Measurements from ENCODE around the gene RAB40B. TPM values are rescaled to one million over a fixed set of nuclear protein-coding genes. Genes with fewer than 3 reads are reported as not detected.
A peak's percentile ranks its signal among the peaks of the same experiment; 100 is the strongest.

The RAB40B gene
- total RNA-seq, 1 experiment from 2014 or later = 22.1 TPM

DNA sequence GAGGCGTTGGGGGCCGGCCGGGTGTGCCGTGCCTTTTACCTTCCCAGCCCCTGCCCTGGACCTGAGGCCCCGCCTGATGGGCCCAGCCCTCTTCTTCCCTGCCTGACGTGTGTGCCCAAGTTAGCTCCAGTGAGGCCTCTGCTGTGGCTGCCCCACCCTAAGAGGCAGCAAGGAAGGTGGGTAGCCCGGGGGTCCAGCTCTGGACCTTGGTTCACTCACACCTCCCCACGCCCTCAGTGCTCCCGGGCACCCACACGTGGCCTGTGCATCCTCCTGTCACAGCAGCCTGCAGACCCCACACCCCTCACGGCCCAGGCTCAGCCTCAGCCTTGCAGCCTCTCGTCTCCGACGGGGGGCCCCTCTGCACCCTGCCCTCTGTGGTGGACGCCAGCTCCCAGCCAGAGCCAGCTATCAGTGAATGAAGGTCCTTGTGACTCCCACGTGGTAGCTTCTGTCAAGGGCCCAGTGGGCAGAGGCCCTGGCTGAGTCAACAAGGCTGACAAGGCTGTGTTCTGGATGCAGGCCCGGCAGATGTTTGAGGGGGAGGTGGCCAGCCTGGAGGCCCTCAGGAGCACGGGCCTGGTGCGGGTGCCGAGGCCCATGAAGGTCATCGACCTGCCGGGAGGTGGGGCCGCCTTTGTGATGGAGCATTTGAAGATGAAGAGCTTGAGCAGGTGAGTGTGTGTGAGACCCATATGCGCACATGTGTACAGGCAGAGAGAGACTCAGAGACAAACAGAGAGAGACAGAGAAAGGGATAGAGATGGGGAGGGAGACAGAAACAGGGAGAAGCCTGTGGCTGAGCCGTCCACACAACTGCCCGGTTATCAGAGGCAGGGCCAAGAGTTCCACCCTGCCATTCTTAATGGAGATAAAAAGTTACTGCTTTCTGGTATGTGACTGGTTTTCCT, 39.7 kb upstream of the RAB40B start (continued):
- TF ChIP-seq, protein P1, sequence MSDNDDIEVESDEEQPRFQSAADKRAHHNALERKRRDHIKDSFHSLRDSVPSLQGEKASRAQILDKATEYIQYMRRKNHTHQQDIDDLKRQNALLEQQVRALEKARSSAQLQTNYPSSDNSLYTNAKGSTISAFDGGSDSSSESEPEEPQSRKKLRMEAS (IDR thresholded peaks at IDR 0.05) = no peak
- TF ChIP-seq FOSL1 (IDR thresholded peaks at IDR 0.05; ENCODE audit: low read depth) = no peak
- no peak for TF ChIP-seq POLR2AphosphoS5 (IDR thresholded peaks at IDR 0.05; ENCODE audit: low read depth, low read length)
- TF ChIP-seq CEBPB (IDR thresholded peaks at IDR 0.05; ENCODE audit: low read depth) = no peak
- no peak for TF ChIP-seq RAD21 (IDR thresholded peaks at IDR 0.05; ENCODE audit: low read depth)
- TF ChIP-seq REST (IDR thresholded peaks at IDR 0.05; ENCODE audit: low read depth) = no peak
- no peak for TF ChIP-seq POLR2A (IDR thresholded peaks at IDR 0.05; ENCODE audit: borderline replicate concordance, extremely low read depth, insufficient read depth, insufficient read length)
- TF ChIP-seq TCF7L2 (IDR thresholded peaks at IDR 0.05; ENCODE audit: borderline replicate concordance, extremely low read depth, insufficient read depth, insufficient read length) = no peak

DNA sequence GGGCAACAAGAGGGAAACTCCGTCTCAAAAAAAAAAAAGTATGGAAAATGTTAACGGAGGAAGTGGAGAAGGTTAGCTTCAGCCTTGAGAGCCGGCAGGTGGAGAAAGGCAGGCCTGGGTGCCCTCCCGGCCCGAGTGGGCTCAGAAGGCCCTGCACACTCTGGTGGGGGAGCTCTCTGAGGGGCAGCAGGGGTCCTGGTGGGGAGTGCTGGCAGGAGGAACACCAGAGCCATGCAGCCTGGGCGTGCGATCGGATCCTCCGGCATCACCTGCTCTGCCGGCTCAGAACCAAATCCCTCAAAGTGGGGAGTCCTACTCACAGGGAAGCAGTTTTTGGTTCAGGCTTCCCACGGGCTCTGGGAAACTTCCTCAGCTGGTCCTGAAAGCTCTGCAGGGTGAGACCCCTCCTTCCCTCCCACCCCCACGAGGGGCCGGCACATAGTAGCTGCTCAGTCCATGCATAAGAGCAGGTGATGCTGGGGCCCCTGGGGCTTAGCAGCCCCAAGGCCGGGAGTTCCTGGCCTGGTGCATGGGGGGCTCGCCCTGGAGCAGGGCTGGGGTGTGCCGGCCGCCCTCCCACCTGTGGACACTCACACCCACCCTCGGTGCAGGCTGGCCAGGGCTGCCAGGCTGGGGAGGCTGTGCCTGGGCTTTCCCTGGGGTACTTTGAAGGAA, 38.1 kb upstream of the RAB40B start:
- ChIA-PET RAD21 (ENCODE audit: low non-redundant PET in 1 of 2, low total read pairs in 2 of 2, uncharacterized antibody in 2 of 2, unreplicated experiment in 2 of 2) (no interaction called here), POLR2A (no interaction called here), CTCF (no interaction called here)
- ATAC-seq (no peak), DNase-seq (ENCODE audit: low read depth, low spot score) (no peak)
- no peaks in the 10 kb centered on the region for H4K20me1 ChIP-seq (ENCODE audit: insufficient read depth)
- H3K9me2 ChIP-seq (ENCODE audit: insufficient read depth) = no peaks in the 10 kb centered on the region
- no peaks in the 10 kb centered on the region for H3K27me3 ChIP-seq (ENCODE audit: insufficient read depth, low read length)
- TF ChIP-seq, protein P1 (IDR thresholded peaks at IDR 0.05) = no peak
- no peak for TF ChIP-seq YY1 (IDR thresholded peaks at IDR 0.05; ENCODE audit: extremely low read depth, insufficient replicate concordance, low read depth, low read length)
- intact Hi-C loops (cut with micrococcal nuclease) = no loop called here
- TSS peak; percentile 32 for BruUV-seq (replicated peaks)
- no peaks in the 10 kb centered on the region for H3K79me2 ChIP-seq (ENCODE audit: insufficient read depth, low read length)
- no peak overlapping the region for H3K9ac ChIP-seq (ENCODE audit: low read length)
- H3K4me1 ChIP-seq (ENCODE audit: control insufficient read depth in 1 of 2, insufficient read depth in 2 of 2, low read length in 2 of 2) = peaks cover 0 to 7% of the 10 kb centered on the region in 2 experiments; a peak in 1 of 4 replicates
- no peak overlapping the region for H3K4me3 ChIP-seq (replicated peaks in 1 of 2; ENCODE audit: low read depth in 1 of 2, low read length in 2 of 2)
- no peak overlapping the region for H2AFZ ChIP-seq (ENCODE audit: low read depth, low read length, poor library complexity, severe bottlenecking)
- no peak overlapping the region for H3K4me2 ChIP-seq (ENCODE audit: low read length)
- peaks cover 5 to 21% of the 10 kb centered on the region in 2 experiments; a peak in 2 of 4 replicates for H3K36me3 ChIP-seq (ENCODE audit: control insufficient read depth in 1 of 2, insufficient read depth in 2 of 2, low read length in 2 of 2)
- H3K9me3 ChIP-seq (ENCODE audit: control insufficient read depth in 1 of 2, insufficient read depth in 1 of 2, low read depth in 1 of 2, low read length in 2 of 2) = peaks cover 25 to 28% of the 10 kb centered on the region in 2 experiments; a peak in 3 of 4 replicates
- no peak overlapping the region for H3K27ac ChIP-seq (ENCODE audit: low read depth, low read length)
